GM10248 (cell line): ENCODE results near the gene SPAG9.
"Not testable (repeated sequence)": the region's sequence is repeated elsewhere in the genome, so short reads cannot be mapped to it uniquely, and the experiment has no call there.

ENCODE experiments used
- CTCF ChIA-PET: fragments of 300-600 bp; sonication (Branson Sonifier 250); formaldehyde crosslinking; extraction: SDS; loops from one replicate; lab custom pipeline; 2021; ENCODE audit warnings: antibody characterized with exemption; lab: Yijun Ruan, JAX
- POLR2A ChIA-PET: fragments of 350-650 bp; sonication (Branson Sonifier 250); formaldehyde crosslinking; extraction: SDS; loops from one replicate; lab custom pipeline; 2020; ENCODE audit warnings: antibody characterized with exemption; lab: Yijun Ruan, JAX
- DNase-seq: peaks from one replicate; pipeline ENCODE4 v3.0.0; 2012; ENCODE audit errors: extremely low spot score
- TF ChIP-seq, protein P1 (sequence below): IDR thresholded peaks from 2 replicates; pipeline ENCODE4 v1.5.1; 2012; ENCODE audit warnings: mild to moderate bottlenecking, low read depth; ENCODE audit errors: extremely low read depth, missing control alignments, control extremely low read depth

The SPAG9 gene

DNA sequence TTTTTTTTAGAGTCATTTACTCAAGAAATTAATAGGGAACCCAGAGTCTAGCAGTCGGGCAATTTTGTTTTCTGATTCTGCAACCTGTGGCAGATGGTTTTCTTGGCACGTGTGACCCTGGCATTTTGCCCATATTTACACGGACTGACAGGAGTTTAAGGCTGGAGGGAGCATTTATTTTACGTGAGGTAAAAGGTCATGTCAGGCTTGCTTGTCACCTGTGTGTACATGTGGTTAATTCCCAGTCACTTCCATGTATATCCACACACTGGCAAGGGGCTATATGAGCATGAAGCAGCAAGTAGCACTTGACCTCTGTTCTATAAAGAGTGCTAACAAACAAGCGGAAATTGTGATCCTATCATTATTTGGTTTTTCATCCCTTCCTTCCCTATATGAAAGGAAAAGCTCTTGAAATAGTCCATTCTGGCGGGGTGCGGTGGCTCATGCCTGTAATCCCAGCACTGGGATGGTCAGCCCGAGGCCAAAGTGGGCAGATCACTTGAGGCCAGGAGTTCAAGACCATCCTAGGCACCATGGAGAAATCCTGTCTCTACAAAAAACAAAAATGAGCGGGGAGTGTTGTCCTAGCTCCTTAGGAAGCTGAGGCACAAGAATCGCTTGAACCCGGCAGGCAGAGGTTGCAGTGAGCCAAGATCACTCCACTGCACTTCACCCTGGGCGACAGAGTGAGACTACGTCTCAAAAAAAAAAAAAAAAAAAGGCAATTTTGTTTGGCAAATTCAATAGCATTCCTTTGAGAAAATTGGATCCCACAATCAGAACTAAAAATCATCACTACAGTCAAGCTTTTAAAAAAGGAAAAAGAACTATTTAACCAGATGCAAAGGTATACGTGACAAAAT, 2.1 kb downstream of the SPAG9 start:
- TF ChIP-seq, protein P1, sequence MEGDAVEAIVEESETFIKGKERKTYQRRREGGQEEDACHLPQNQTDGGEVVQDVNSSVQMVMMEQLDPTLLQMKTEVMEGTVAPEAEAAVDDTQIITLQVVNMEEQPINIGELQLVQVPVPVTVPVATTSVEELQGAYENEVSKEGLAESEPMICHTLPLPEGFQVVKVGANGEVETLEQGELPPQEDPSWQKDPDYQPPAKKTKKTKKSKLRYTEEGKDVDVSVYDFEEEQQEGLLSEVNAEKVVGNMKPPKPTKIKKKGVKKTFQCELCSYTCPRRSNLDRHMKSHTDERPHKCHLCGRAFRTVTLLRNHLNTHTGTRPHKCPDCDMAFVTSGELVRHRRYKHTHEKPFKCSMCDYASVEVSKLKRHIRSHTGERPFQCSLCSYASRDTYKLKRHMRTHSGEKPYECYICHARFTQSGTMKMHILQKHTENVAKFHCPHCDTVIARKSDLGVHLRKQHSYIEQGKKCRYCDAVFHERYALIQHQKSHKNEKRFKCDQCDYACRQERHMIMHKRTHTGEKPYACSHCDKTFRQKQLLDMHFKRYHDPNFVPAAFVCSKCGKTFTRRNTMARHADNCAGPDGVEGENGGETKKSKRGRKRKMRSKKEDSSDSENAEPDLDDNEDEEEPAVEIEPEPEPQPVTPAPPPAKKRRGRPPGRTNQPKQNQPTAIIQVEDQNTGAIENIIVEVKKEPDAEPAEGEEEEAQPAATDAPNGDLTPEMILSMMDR, result no peak
- POLR2A ChIA-PET, result interaction anchor here (0.6 to 0.7 kb wide), 3 partner anchors 11 to 252 kb away, joined by 3 to 5 read pairs (median 4); partner anchors contain the start of gene TOB1
- no peak for DNase-seq
- CTCF ChIA-PET, result interaction anchor here (0.9 to 1.4 kb wide), 3 partner anchors 13 to 21 kb away, joined by 3 read pairs; no protein-coding TSS in a partner anchor

GRCh38 chr17:51115179-51115578, 5.5 kb downstream of the SPAG9 start:
- ChIA-PET CTCF (no interaction called here), POLR2A (no interaction called here)

DNA sequence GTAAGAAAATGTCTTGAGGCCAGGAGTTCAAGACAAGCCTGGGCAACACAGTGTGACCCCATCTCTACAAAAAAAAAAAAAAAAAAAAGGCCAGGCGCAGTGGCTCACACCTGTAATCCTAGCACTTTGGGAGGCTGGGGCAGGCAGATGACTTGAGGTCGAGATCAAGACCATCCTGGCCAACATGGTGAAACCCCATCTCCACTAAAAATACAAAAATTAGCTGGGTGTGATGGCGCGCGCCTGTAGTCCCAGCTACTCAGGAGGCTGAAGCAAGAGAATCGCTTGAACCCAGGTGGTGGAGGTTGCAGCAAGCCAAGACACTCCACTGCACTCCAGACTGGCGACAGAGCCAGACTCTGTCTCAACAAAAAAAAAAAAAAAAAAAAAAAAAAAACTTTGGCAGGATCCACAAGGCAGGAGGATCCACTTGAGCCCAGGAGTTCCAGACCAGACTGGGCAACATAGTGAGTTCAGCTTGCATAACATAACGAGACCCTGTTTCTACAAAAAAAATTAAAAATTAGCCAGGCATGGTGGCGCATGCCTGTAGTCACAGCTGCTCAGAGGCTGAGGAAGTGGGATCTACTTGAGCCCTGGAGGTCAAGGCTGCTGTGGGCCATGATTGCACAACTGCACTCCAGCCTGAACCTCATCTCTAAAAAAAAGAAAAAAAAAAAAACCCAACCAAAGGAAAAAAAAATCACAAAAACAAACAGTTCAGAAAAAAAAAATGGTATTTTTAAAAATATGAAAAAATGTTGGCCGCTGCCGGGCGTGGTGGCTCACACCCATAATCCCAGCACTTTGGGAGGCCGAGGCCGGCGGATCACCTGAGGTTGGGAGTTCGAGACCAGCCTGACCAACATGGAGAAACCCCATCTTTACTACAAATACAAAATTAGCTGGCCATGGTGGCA, 8.1 kb downstream of the SPAG9 start:
- DNase-seq, result not testable (repeated sequence)
- POLR2A ChIA-PET, result interaction anchor here (0.7 kb wide), 1 partner anchor 75 kb away, joined by 3 read pairs; no protein-coding TSS in a partner anchor
- CTCF ChIA-PET, result interaction anchor here (1.0 to 2.3 kb wide), 2 partner anchors 18 to 114 kb away, joined by 3 to 7 read pairs; no protein-coding TSS in a partner anchor

More at GRCh38 chr17:51115179-51115578, 5.5 kb downstream of the SPAG9 start:
- DNase-seq, result no peak
- TF ChIP-seq, protein P1, result no peak

DNA sequence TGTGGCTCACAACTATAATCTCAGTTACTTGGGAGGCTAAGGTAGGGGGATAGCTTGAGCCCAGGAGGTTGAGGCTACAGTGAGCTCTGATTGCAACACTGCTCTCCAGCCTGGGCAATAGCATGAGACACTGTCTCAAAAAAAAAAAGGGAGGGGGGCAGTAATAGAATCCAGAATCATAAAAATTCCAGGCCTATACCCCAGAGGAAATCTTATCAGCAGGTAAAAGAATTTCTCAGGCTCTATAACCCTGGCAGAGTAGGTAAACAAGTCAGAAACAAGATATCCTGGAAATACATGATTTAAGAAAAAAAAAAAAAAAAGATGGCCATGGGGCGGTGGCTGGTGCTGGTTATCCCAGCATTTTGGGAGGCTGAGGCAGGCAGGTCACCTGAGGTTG, 12.9 kb downstream of the SPAG9 start:
- DNase-seq, result no peak
- CTCF ChIA-PET, result interaction anchor here (1.0 to 3.5 kb wide), 2 partner anchors 44 to 45 kb away, joined by 3 to 11 read pairs; partner anchors contain the start of gene NME1
- TF ChIP-seq, protein P1, result no peak

GRCh38 chr17:51103451-51103850, 17.2 kb downstream of the SPAG9 start:
- CTCF ChIA-PET, result interaction anchor here (1.5 kb wide), 1 partner anchor 15 kb away, joined by 3 read pairs; no protein-coding TSS in a partner anchor

More for the DNA sequence above, 12.9 kb downstream of the SPAG9 start:
- POLR2A ChIA-PET, result no interaction called here

DNA sequence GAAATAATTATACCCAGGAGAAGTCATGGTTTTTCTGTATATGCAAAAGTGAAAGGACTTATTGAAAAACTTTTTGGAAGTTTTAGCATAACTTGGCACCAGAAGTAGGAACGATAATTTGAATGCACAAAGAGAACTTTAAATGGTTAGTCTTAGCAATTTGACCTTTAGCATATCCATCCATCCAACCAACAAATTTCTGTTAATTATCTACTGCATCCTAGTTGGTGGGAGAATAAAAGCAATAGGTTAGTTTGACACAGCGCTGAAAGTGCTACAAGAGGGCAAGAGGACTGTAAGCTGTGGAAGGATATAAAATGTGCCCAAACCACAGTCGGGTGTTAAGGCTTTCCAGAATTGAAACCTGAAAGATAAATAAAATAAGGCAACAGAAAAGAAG, 17.6 kb downstream of the SPAG9 start:
- POLR2A ChIA-PET, result no interaction called here
- no peak for DNase-seq
- TF ChIP-seq, protein P1, result no peak
- CTCF ChIA-PET, result interaction anchor here (1.5 kb wide), 1 partner anchor 16 kb away, joined by 3 read pairs; no protein-coding TSS in a partner anchor

More at GRCh38 chr17:51103451-51103850, 17.2 kb downstream of the SPAG9 start:
- POLR2A ChIA-PET, result no interaction called here
- TF ChIP-seq, protein P1, result no peak
- no peak for DNase-seq
